Memory B cell (primary cell): ENCODE data around the gene C14orf180.

Experiments
- ATAC-seq: fragments of 150-1000 bp; cut with Tn5 transposase; 2 replicates; pipeline ENCODE4 v1.10.0; 2021; ENCODE audit warnings: low read depth, mild to moderate bottlenecking, moderate library complexity
- DNase-seq, 2 donors: peaks; one replicate each; pipeline ENCODE4 v3.0.0; 2022; ENCODE audit warnings: low spot score in 2 of 2
- H3K27ac Mint-ChIP-seq: one replicate; pipeline ENCODE4 v1.8.0; 2022; ENCODE audit warnings: mild to moderate bottlenecking, moderate library complexity, mixed read lengths
- H3K27me3 Mint-ChIP-seq: one replicate; pipeline ENCODE4 v1.8.0; 2022; ENCODE audit warnings: mixed read lengths
- H3K36me3 Mint-ChIP-seq: one replicate; pipeline ENCODE4 v1.8.0; 2022; ENCODE audit warnings: mild to moderate bottlenecking, mixed read lengths
- H3K4me1 Mint-ChIP-seq: one replicate; pipeline ENCODE4 v1.8.0; 2022; ENCODE audit warnings: mixed read lengths
- H3K4me3 Mint-ChIP-seq: one replicate; pipeline ENCODE4 v1.8.0; 2022; ENCODE audit warnings: mild to moderate bottlenecking, moderate library complexity, mixed read lengths
- H3K9me3 Mint-ChIP-seq: one replicate; pipeline ENCODE4 v1.8.0; 2022; ENCODE audit warnings: mixed read lengths

The C14orf180 gene

DNA sequence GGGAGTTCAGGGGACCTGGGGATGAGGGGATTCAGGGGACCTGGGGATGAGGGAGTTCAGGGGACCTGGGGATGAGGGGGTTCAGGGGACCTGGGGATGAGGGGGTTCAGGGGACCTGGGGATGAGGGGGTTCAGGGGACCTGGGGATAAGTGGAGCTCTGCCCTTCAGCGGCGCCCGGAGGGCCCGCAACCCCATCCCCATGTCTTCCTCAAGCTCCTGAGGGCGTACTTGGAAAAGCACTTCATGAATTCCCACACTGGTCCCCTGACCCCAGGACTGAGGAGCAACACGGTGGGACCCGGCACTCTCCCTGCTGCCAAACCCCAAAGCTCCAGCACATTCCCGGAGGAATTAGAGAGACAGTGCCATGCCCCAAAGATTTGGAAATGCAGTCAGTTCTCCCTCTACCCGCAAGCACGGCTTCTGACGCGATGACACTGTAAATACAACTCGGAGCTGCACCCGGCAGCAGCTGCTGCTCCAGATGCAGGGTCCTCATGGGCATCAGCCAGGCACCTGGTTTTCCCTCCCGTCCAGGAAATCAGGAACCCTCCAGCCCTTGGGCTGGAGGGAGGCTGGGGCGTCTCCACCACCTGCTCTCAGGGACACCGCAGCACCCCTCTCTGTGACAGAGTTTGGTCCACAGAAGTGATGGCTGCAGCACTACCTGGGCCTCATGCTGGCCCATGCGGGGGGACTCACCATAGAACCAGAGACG, 32.8 kb upstream of the C14orf180 start:
- no peak overlapping the region for H3K27ac Mint-ChIP-seq
- H3K4me3 Mint-ChIP-seq, result no peak overlapping the region
- H3K4me1 Mint-ChIP-seq, result no peaks in the 10 kb centered on the region
- peaks cover 27% of the 10 kb centered on the region for H3K27me3 Mint-ChIP-seq
- no peaks in the 10 kb centered on the region for H3K36me3 Mint-ChIP-seq
- no peak for DNase-seq
- peaks cover 1% of the 10 kb centered on the region for H3K9me3 Mint-ChIP-seq
- ATAC-seq, result no peak

- H3K9me3 Mint-ChIP-seq, result peaks cover 1% of the 10 kb centered on the region
Measured at GRCh38 chr14:104547310-104547997, 32.1 kb upstream of the C14orf180 start.

DNA sequence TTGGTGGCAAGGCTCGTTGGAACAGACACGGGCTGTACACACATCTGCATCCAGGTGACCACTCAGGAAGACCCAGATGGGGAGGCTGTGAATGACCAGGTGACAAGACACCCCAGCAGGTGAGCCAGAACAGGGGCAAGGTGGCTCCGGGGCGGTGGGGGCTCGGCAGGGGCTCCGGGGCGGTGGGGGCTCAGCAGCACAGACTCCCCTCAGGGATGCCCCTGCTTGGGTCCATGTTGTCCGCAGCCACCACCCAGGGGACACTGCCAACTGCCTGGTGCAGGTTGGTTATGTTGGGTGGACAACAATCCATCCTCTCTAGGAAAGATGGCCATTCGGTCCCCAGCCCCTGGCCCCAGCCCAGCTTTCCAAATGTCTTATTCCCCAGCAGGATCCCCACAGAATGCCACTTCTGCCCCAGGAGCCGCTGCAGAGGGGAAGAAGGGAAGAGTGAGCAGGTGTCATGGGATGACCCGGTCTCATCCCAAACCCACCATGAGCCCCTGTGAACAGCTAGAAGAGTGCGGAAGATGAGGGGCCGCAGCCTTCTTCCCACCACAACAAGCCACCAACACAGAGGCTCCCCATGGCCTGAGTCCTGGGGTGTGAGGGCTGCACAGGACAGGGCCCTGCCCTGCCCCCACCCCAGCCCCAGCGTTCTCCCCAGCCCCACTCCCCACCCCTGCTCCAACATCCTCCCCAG, 31.4 kb upstream of the C14orf180 start:
- peaks cover 27% of the 10 kb centered on the region for H3K27me3 Mint-ChIP-seq
- no peak for ATAC-seq
- no peak for DNase-seq

More at GRCh38 chr14:104547310-104547997, 32.1 kb upstream of the C14orf180 start:
- peaks cover 26% of the 10 kb centered on the region for H3K27me3 Mint-ChIP-seq
- H3K36me3 Mint-ChIP-seq, result no peaks in the 10 kb centered on the region
- no peaks in the 10 kb centered on the region for H3K4me1 Mint-ChIP-seq
- no peak for DNase-seq
- H3K4me3 Mint-ChIP-seq, result no peak overlapping the region
- no peak overlapping the region for H3K27ac Mint-ChIP-seq
- no peak for ATAC-seq

DNA sequence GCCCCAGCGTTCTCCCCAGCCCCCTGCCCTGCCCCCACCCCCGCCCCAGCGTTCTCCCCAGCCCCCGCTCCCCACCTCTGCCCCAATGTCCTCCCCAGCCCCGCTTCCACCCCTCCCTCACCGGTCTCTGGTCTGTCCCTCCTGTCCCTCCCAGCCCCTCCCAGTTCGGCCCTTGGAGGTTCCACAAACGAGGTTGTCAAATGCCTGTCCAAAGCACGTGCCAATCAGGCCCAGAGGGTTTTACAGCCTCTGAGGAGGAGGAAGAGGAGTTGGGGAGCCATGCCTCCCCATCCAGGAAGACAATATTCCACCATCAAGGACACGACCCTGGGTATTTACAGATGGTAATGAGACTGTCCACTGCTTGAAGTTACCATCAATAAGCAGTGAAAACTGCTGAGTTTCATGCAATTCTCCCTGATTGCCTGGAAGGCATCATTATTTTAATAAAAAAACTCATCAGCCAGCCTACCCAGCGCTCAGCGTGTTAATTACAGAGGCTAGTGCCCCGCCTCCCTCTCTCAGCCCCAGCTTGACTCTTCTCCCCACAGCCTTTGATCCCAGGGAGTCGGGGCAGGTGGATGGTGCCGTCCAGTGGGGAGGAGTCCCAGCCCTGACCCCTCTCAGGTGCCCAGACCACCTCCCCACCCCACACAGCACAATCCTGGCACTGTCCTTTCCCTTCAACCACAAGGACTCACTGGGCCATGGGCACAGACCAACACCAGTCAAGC, 30.6 kb upstream of the C14orf180 start:
- Mint-ChIP-seq H3K27ac (no peak overlapping the region), H3K9me3 (peaks cover 1% of the 10 kb centered on the region), H3K4me3 (no peak overlapping the region), H3K4me1 (no peaks in the 10 kb centered on the region), H3K27me3 (peaks cover 21% of the 10 kb centered on the region), H3K36me3 (no peaks in the 10 kb centered on the region)
- ATAC-seq (no peak), DNase-seq (no peak)

More for the DNA sequence above, 31.4 kb upstream of the C14orf180 start:
- Mint-ChIP-seq H3K4me1 (no peaks in the 10 kb centered on the region), H3K27ac (no peak overlapping the region), H3K9me3 (peaks cover 1% of the 10 kb centered on the region), H3K36me3 (no peaks in the 10 kb centered on the region), H3K4me3 (no peak overlapping the region)

GRCh38 chr14:104549536-104550339, 29.8 kb upstream of the C14orf180 start:
- H3K9me3 Mint-ChIP-seq, result peaks cover 1% of the 10 kb centered on the region
- H3K4me3 Mint-ChIP-seq, result no peak overlapping the region
- ATAC-seq (no peak), DNase-seq (no peak)
- no peaks in the 10 kb centered on the region for H3K4me1 Mint-ChIP-seq
- H3K27me3 Mint-ChIP-seq, result peaks cover 18% of the 10 kb centered on the region
- H3K36me3 Mint-ChIP-seq, result no peaks in the 10 kb centered on the region
- no peak overlapping the region for H3K27ac Mint-ChIP-seq

GRCh38 chr14:104550340-104550860, 29.2 kb upstream of the C14orf180 start:
- peaks cover 14% of the 10 kb centered on the region for H3K27me3 Mint-ChIP-seq

DNA sequence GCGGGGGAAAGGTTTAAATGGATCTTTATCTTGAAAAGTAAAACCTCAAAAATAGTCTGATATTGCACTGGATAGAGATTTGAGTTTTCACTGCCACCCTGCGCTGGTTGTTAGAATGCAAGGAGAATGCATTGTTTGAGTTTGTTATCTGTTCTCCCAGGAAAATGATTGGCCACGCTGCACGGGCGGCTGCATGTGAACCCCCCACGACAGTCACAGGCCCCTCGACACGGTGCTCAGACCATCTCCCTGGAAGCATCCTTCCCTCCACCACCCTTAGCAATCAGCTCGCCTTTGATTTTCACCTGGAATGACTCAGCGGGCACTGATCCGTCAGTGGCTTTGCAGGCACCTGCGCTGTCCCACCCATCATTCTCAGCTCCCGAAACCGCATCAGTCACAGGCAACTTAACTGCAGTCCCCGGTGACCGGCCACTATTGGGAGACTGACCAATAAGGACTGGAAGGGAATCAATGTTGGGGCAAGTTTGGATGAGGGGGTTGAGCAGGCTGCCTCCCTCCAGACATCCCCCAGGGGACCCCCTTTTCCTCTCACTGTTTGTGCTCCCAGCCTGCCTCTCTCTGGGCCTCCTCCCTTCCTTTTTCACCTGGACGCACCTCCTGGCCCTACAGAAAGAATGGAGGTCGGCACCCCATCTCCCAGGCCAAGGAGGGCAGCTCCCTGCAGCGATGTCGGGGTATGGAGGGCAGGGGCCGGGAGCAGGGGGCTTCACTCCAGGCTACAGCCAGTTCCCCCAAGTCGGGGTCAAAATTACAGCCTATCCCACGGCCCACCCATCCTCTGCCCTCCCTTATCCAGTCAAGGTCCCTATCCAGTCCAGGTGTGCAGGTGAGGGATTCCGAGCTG, 28.5 kb upstream of the C14orf180 start:
- Mint-ChIP-seq H3K4me3 (no peak overlapping the region), H3K36me3 (no peaks in the 10 kb centered on the region), H3K27ac (no peak overlapping the region), H3K9me3 (peaks cover 1% of the 10 kb centered on the region), H3K27me3 (peaks cover 14% of the 10 kb centered on the region), H3K4me1 (no peaks in the 10 kb centered on the region)
- ATAC-seq, result no peak
- DNase-seq, result no peak

More at GRCh38 chr14:104550340-104550860, 29.2 kb upstream of the C14orf180 start:
- H3K4me3 Mint-ChIP-seq, result no peak overlapping the region
- ATAC-seq (no peak), DNase-seq (no peak)
- no peak overlapping the region for H3K27ac Mint-ChIP-seq
- peaks cover 1% of the 10 kb centered on the region for H3K9me3 Mint-ChIP-seq
- no peaks in the 10 kb centered on the region for H3K36me3 Mint-ChIP-seq
- H3K4me1 Mint-ChIP-seq, result no peaks in the 10 kb centered on the region

DNA sequence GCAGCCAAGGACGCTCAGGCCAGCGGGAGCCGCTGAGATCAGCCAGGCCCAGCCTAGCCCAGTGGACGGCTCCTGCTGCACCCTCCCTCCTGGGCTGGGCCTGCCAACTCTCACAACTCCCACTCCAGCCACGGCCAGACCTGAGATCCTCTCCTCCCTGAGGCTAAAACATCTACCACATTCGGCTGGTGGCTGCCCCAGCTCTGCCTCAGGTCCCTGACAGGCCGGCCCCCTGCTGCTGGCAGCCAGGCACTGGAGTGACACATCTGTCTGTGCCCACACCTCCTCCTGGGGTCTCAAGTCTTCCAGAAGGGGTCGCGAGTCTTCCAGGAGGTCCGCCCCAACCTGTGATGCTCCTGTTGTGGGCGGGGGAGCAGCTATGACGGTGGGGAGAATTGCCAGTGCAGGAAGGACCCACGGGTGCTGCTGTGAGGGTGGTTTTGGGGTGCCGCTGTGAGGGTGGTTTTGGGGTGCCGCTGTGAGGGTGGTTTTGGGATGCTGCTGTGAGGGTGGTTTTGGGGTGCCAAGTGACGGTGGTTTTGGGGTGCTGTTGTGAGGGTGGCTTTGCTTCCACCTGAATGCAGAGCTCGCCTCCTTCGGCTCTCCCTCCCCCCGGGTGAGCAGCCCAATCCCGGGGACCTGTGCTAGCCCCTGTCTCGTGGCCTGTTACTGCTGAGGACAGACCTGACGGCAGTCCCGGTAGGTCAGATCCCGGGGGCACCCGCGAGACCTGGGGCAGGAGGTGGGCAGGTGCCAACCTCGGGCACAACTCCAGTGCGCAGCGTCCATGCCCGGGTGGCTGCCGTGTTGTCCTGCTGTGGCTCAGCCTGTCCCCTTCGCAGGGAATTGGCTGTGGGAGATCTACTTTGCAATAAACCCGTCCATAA, 27.5 kb upstream of the C14orf180 start:
- no peak overlapping the region for H3K27ac Mint-ChIP-seq
- H3K4me1 Mint-ChIP-seq, result no peaks in the 10 kb centered on the region
- ATAC-seq (no peak), DNase-seq (no peak)
- H3K9me3 Mint-ChIP-seq, result peaks cover 1% of the 10 kb centered on the region
- H3K27me3 Mint-ChIP-seq, result peaks cover 13% of the 10 kb centered on the region
- no peaks in the 10 kb centered on the region for H3K36me3 Mint-ChIP-seq
- H3K4me3 Mint-ChIP-seq, result no peak overlapping the region

GRCh38 chr14:104552738-104553125, 26.8 kb upstream of the C14orf180 start:
- Mint-ChIP-seq H3K27ac (no peak overlapping the region), H3K9me3 (peaks cover 1% of the 10 kb centered on the region), H3K4me1 (no peaks in the 10 kb centered on the region), H3K36me3 (no peaks in the 10 kb centered on the region), H3K27me3 (peaks cover 11% of the 10 kb centered on the region), H3K4me3 (no peak overlapping the region)
- DNase-seq (no peak), ATAC-seq (no peak)

DNA sequence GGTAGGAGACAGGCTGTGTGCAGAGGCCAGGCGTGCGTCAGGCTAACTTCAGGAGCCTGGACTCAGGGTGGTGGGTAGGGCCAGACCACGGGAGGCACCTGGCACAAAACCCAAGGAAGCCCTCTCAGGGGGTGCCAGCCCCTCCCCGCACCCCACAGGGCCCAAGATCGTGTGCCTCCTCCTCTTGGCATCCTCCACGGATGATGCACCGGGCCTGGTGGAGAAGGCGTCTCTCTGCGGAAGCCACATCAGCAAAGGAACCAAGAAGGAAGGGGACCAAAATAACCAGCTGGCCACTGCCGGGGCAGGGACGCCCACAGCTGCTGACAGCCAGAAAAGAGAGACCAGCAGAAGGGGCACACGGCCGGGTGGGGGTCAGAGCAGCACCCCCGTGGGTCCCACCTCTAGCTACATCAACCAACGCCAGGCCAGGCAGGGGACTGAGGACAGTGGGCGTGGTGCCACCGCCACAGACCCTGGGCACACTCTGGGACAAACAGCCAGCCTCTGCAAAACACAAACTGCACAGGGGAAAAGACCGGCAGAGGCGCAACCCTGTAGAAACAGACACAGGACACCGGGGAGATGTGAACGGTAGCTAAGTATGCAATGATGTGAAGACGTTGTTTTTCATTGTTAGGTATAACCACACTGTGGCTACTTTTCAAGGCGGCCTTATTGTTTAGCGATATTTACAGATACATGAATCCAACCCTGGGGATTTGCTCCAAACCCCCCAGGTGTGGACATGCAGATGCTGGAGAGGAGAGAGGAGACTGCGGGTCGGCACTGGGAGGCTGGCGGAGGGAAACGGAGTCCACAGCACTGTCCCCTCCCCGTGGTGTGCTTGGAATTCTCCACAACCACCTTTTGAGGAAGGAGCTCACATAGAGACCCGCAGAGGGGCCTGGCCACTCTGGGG, 26.1 kb upstream of the C14orf180 start:
- peaks cover 10% of the 10 kb centered on the region for H3K27me3 Mint-ChIP-seq
- ATAC-seq, result no peak
- no peak overlapping the region for H3K4me3 Mint-ChIP-seq
- H3K4me1 Mint-ChIP-seq, result no peaks in the 10 kb centered on the region
- no peak overlapping the region for H3K27ac Mint-ChIP-seq
- peaks cover 1% of the 10 kb centered on the region for H3K9me3 Mint-ChIP-seq
- DNase-seq, result no peak
- H3K36me3 Mint-ChIP-seq, result no peaks in the 10 kb centered on the region

GRCh38 chr14:104554088-104554607, 25.4 kb upstream of the C14orf180 start:
- Mint-ChIP-seq H3K4me1 (no peaks in the 10 kb centered on the region), H3K4me3 (no peak overlapping the region), H3K36me3 (no peaks in the 10 kb centered on the region), H3K9me3 (peaks cover 1% of the 10 kb centered on the region), H3K27ac (no peak overlapping the region), H3K27me3 (peaks cover 10% of the 10 kb centered on the region)
- DNase-seq (no peak), ATAC-seq (no peak)
